Smooth muscle cell (in vitro differentiated cells): ENCODE measurements around the gene CFAP53. TPM values are rescaled to one million over a fixed set of nuclear protein-coding genes. Genes with fewer than 3 reads are reported as not detected.
"Not testable (repeated sequence)": the region's sequence is repeated elsewhere in the genome, so short reads cannot be mapped to it uniquely, and the experiment has no call there.

ENCODE experiments used
- DNase-seq: peaks from one replicate; lab custom pipeline; 2025; ENCODE audit not compliant: unreplicated experiment; lab: John Stamatoyannopoulos, UW
- H2AFZ ChIP-seq: fragments of 200-600 bp; sonication (generic); 2 replicates; pipeline ENCODE4 v1.6.0; 2016; ENCODE audit warnings: antibody characterized with exemption, low read depth, mild to moderate bottlenecking
- H3F3A ChIP-seq: fragments of 200-600 bp; sonication (generic); 2 replicates; pipeline ENCODE4 v1.6.0; 2017; ENCODE audit warnings: antibody characterized with exemption, low read depth
- H3K27ac ChIP-seq: fragments of 200-600 bp; sonication (generic); 2 replicates; pipeline ENCODE4 v1.5.1; 2016; ENCODE audit warnings: low read depth, mild to moderate bottlenecking
- H3K27me3 ChIP-seq: fragments of 200-600 bp; sonication (generic); 2 replicates; pipeline ENCODE4 v1.6.1; 2016; ENCODE audit warnings: low read depth, mild to moderate bottlenecking
- H3K36me3 ChIP-seq: fragments of 200-600 bp; sonication (generic); 2 replicates; pipeline ENCODE4 v1.5.1; 2016; ENCODE audit warnings: low read depth
- H3K4me1 ChIP-seq: fragments of 200-600 bp; sonication (generic); 2 replicates; pipeline ENCODE4 v1.5.1; 2016; ENCODE audit warnings: low read depth
- H3K4me2 ChIP-seq: fragments of 200-600 bp; sonication (generic); 2 replicates; pipeline ENCODE4 v1.6.0; 2016; ENCODE audit warnings: mild to moderate bottlenecking
- H3K4me3 ChIP-seq: fragments of 200-600 bp; sonication (generic); 2 replicates; pipeline ENCODE4 v1.5.1; 2016; ENCODE audit warnings: mild to moderate bottlenecking
- H3K79me2 ChIP-seq: fragments of 200-600 bp; sonication (generic); 2 replicates; pipeline ENCODE4 v1.6.0; 2016; ENCODE audit warnings: low read depth, mild to moderate bottlenecking
- H3K9ac ChIP-seq: fragments of 200-600 bp; sonication (generic); 2 replicates; pipeline ENCODE4 v1.6.0; 2016; ENCODE audit warnings: low read depth
- H3K9me3 ChIP-seq: fragments of 200-600 bp; sonication (generic); replicated peaks from 2 replicates; pipeline ENCODE4 v1.5.1; 2016; ENCODE audit warnings: low read depth
- H4K20me1 ChIP-seq: fragments of 200-600 bp; sonication (generic); 2 replicates; pipeline ENCODE4 v1.6.0; 2016; ENCODE audit warnings: low read depth
- CTCF ChIP-seq: fragments of 200-600 bp; sonication (generic); IDR thresholded peaks from 2 replicates; pipeline ENCODE4 v1.5.1; 2017; ENCODE audit warnings: borderline replicate concordance, mild to moderate bottlenecking, antibody characterized with exemption; ENCODE audit not compliant: insufficient read depth, poor library complexity, severe bottlenecking
- WGBS: methylation state at CpG from one replicate; pipeline ENCODE4 v1.1.7; 2016; ENCODE audit warnings: low lambda C conversion rate; 5-methylcytosine and 5-hydroxymethylcytosine counted together
- polyA plus RNA-seq: library from polyadenylated mRNA; unstranded; fragments of >200 nt; fragmentation: Nextera tagmentation; extraction: Ambion mirVana; gene quantifications from 2 replicates; pipeline ENCODE4 v1.2.1, GENCODE V29; 2016
- total RNA-seq: library from RNA; depleted of rRNA; stranded (reverse); fragments of >200 nt; gene quantifications from 2 replicates; pipeline ENCODE4 v1.2.3, GENCODE V29; 2014

CFAP53 gene
- total and polyA plus RNA-seq, 2 experiments from 2014 or later: 0.41 to 0.99 TPM

GRCh38 chr18:50313031-50313607 lies 46.8 kb upstream of the CFAP53 start:
- H3K9ac ChIP-seq: no peak overlapping the region
- TF ChIP-seq CTCF: no peak
- H3K4me1 ChIP-seq: peaks cover 2% of the 10 kb centered on the region
- H3K4me2 ChIP-seq: no peak overlapping the region
- H4K20me1 ChIP-seq: no peaks in the 10 kb centered on the region
- H3K9me3 ChIP-seq: no peaks in the 10 kb centered on the region
- peaks cover 16% of the 10 kb centered on the region for H3K27me3 ChIP-seq
- DNase-seq: no peak
- H3K79me2 ChIP-seq: no peaks in the 10 kb centered on the region
- no peaks in the 10 kb centered on the region for H3K36me3 ChIP-seq
- WGBS: 86% methylated on average over 2 of the region's 2 CpGs
- H2AFZ ChIP-seq: no peak overlapping the region
- no peak overlapping the region for H3K27ac ChIP-seq
- H3K4me3 ChIP-seq: no peak overlapping the region
- H3F3A ChIP-seq: no peaks in the 10 kb centered on the region

GRCh38 chr18:50312296-50313030 lies 46.2 kb upstream of the CFAP53 start:
- no peak for DNase-seq
- Histone ChIP-seq H3K27ac (no peak overlapping the region), H3K4me2 (no peak overlapping the region), H3K36me3 (no peaks in the 10 kb centered on the region), H3K9ac (no peak overlapping the region), H3F3A (no peaks in the 10 kb centered on the region), H2AFZ (no peak overlapping the region), H3K27me3 (peaks cover 16% of the 10 kb centered on the region), H3K9me3 (no peaks in the 10 kb centered on the region), H3K4me3 (no peak overlapping the region), H3K4me1 (peaks cover 4% of the 10 kb centered on the region), H4K20me1 (no peaks in the 10 kb centered on the region), H3K79me2 (no peaks in the 10 kb centered on the region)
- TF ChIP-seq CTCF: no peak
- 85% methylated on average over 7 of the region's 7 CpGs for WGBS

- Histone ChIP-seq H3K9ac (no peak overlapping the region), H2AFZ (no peak overlapping the region), H3K4me1 (peaks cover 10% of the 10 kb centered on the region), H3F3A (no peaks in the 10 kb centered on the region), H3K9me3 (no peaks in the 10 kb centered on the region), H3K27ac (no peak overlapping the region), H3K27me3 (peaks cover 16% of the 10 kb centered on the region), H3K4me3 (no peak overlapping the region), H3K4me2 (no peak overlapping the region), H3K79me2 (no peaks in the 10 kb centered on the region), H3K36me3 (no peaks in the 10 kb centered on the region), H4K20me1 (no peaks in the 10 kb centered on the region)
- WGBS: 92% methylated on average over 3 of the region's 3 CpGs
- no peak for DNase-seq
- no peak for TF ChIP-seq CTCF
Observed at GRCh38 chr18:50311650-50312049, 45.4 kb upstream of the CFAP53 start.

GRCh38 chr18:50310080-50310479 lies 43.8 kb upstream of the CFAP53 start:
- 86% methylated on average over 10 of the region's 10 CpGs for WGBS
- Histone ChIP-seq H3K27me3 (peaks cover 7% of the 10 kb centered on the region), H3K9me3 (no peaks in the 10 kb centered on the region), H3K79me2 (no peaks in the 10 kb centered on the region), H4K20me1 (no peaks in the 10 kb centered on the region), H3K4me2 (no peak overlapping the region), H3K4me1 (peaks cover 10% of the 10 kb centered on the region), H3K9ac (no peak overlapping the region), H3K36me3 (no peaks in the 10 kb centered on the region), H3F3A (no peaks in the 10 kb centered on the region), H3K4me3 (no peak overlapping the region), H2AFZ (no peak overlapping the region), H3K27ac (no peak overlapping the region)
- DNase-seq: no peak
- TF ChIP-seq CTCF: no peak

GRCh38 chr18:50308851-50309250 lies 42.6 kb upstream of the CFAP53 start:
- H3K4me2 ChIP-seq, H3K36me3 ChIP-seq: not testable (repeated sequence)
- peak overlapping the region; percentile 93 for H2AFZ ChIP-seq

More at GRCh38 chr18:50308851-50309250, 42.6 kb upstream of the CFAP53 start:
- H3K9ac ChIP-seq, H3F3A ChIP-seq, H3K27ac ChIP-seq, H3K27me3 ChIP-seq, H3K9me3 ChIP-seq, H3K4me3 ChIP-seq, DNase-seq, H4K20me1 ChIP-seq, H3K4me1 ChIP-seq, H3K79me2 ChIP-seq: not testable (repeated sequence)
- WGBS: 83% methylated on average over 5 of the region's 5 CpGs
